ENCODE measurements around the gene FHIT. TPM values are rescaled to one million over a fixed set of nuclear protein-coding genes. Genes with fewer than 3 reads are reported as not detected.

The FHIT gene
- total RNA-seq, 1 experiment from 2014 or later: 3.6 TPM

- TF ChIP-seq EZH2 (IDR thresholded peaks at IDR 0.05; ENCODE audit: low read length, unreplicated experiment) (no peak), EZH2phosphoT487 (IDR thresholded peaks at IDR 0.05; ENCODE audit: borderline replicate concordance, low read length) (no peak)
- TF ChIP-seq, protein P1, sequence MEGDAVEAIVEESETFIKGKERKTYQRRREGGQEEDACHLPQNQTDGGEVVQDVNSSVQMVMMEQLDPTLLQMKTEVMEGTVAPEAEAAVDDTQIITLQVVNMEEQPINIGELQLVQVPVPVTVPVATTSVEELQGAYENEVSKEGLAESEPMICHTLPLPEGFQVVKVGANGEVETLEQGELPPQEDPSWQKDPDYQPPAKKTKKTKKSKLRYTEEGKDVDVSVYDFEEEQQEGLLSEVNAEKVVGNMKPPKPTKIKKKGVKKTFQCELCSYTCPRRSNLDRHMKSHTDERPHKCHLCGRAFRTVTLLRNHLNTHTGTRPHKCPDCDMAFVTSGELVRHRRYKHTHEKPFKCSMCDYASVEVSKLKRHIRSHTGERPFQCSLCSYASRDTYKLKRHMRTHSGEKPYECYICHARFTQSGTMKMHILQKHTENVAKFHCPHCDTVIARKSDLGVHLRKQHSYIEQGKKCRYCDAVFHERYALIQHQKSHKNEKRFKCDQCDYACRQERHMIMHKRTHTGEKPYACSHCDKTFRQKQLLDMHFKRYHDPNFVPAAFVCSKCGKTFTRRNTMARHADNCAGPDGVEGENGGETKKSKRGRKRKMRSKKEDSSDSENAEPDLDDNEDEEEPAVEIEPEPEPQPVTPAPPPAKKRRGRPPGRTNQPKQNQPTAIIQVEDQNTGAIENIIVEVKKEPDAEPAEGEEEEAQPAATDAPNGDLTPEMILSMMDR (conservative IDR thresholded peaks at IDR 0.05; ENCODE audit: low read depth, low read length): no peak
- Histone ChIP-seq H3K36me3 (ENCODE audit: low read depth, low read length) (no peaks in the 10 kb centered on the region), H3F3A (ENCODE audit: low read length, unreplicated experiment) (no peaks in the 10 kb centered on the region), H3K9ac (ENCODE audit: low read length) (no peak overlapping the region), H3K79me2 (ENCODE audit: low read length) (no peaks in the 10 kb centered on the region), H3K4me2 (ENCODE audit: low read length) (no peak overlapping the region), H3K4me1 (ENCODE audit: insufficient read depth, low read length) (no peaks in the 10 kb centered on the region), H3K27me3 (ENCODE audit: low read length) (no peaks in the 10 kb centered on the region), H3K4me3 (ENCODE audit: low read length) (no peak overlapping the region), H3K9me2 (replicated peaks; ENCODE audit: low read length) (no peaks in the 10 kb centered on the region), H3K27ac (ENCODE audit: low read length) (no peak overlapping the region), H2AFZ (ENCODE audit: low read length) (no peak overlapping the region), H4K20me1 (ENCODE audit: low read length) (no peaks in the 10 kb centered on the region), H3K9me3 (ENCODE audit: low read length) (0 out of 2 replicates have a peak, but pooled peaks cover 4% of the 10 kb centered on the region)
- ChIA-PET POLR2A (ENCODE audit: unreplicated experiment) (no interaction called here), CTCF (no interaction called here)
- no peak for ATAC-seq
- intact Hi-C loops (cut with micrococcal nuclease): no loop called here
- no peak for DNase-seq
- no TSS peak for BruUV-seq (replicated peaks)
These were observed 826.3 kb downstream of the FHIT start for GRCh38 chr3:60424942-60425341.

GRCh38 chr3:60424034-60424433, 827.2 kb downstream of the FHIT start:
- H3F3A ChIP-seq (ENCODE audit: low read length, unreplicated experiment): no peaks in the 10 kb centered on the region
- H3K4me3 ChIP-seq (ENCODE audit: low read length): no peak overlapping the region
- no TSS peak for BruUV-seq (replicated peaks)
- TF ChIP-seq, protein P1 (conservative IDR thresholded peaks at IDR 0.05; ENCODE audit: low read depth, low read length): no peak
- TF ChIP-seq EZH2phosphoT487 (IDR thresholded peaks at IDR 0.05; ENCODE audit: borderline replicate concordance, low read length) (no peak), EZH2 (IDR thresholded peaks at IDR 0.05; ENCODE audit: low read length, unreplicated experiment) (no peak)
- no peak for DNase-seq
- no peaks in the 10 kb centered on the region for H3K27me3 ChIP-seq (ENCODE audit: low read length)
- ChIA-PET POLR2A (ENCODE audit: unreplicated experiment) (no interaction called here), CTCF (no interaction called here)
- no peaks in the 10 kb centered on the region for H4K20me1 ChIP-seq (ENCODE audit: low read length)
- H3K4me2 ChIP-seq (ENCODE audit: low read length): no peak overlapping the region
- no peaks in the 10 kb centered on the region for H3K79me2 ChIP-seq (ENCODE audit: low read length)
- no peaks in the 10 kb centered on the region for H3K9me2 ChIP-seq (replicated peaks; ENCODE audit: low read length)
- H3K27ac ChIP-seq (ENCODE audit: low read length): no peak overlapping the region
- H3K9ac ChIP-seq (ENCODE audit: low read length): no peak overlapping the region
- H3K4me1 ChIP-seq (ENCODE audit: insufficient read depth, low read length): no peaks in the 10 kb centered on the region
- no peaks in the 10 kb centered on the region for H3K36me3 ChIP-seq (ENCODE audit: low read depth, low read length)
- H3K9me3 ChIP-seq (ENCODE audit: low read length): 0 out of 2 replicates have a peak, but pooled peaks cover 4% of the 10 kb centered on the region
- H2AFZ ChIP-seq (ENCODE audit: low read length): no peak overlapping the region
- intact Hi-C loops (cut with micrococcal nuclease): no loop called here
- no peak for ATAC-seq

GRCh38 chr3:60423556-60423955, 827.7 kb downstream of the FHIT start:
- intact Hi-C loops (cut with micrococcal nuclease): no loop called here
- no peaks in the 10 kb centered on the region for H3K79me2 ChIP-seq (ENCODE audit: low read length)
- ChIA-PET POLR2A (ENCODE audit: unreplicated experiment) (no interaction called here), CTCF (no interaction called here)
- no peaks in the 10 kb centered on the region for H3K27me3 ChIP-seq (ENCODE audit: low read length)
- no peak overlapping the region for H3K27ac ChIP-seq (ENCODE audit: low read length)
- no peaks in the 10 kb centered on the region for H3K4me1 ChIP-seq (ENCODE audit: insufficient read depth, low read length)
- no peak for TF ChIP-seq EZH2phosphoT487 (IDR thresholded peaks at IDR 0.05; ENCODE audit: borderline replicate concordance, low read length)
- TF ChIP-seq, protein P1 (conservative IDR thresholded peaks at IDR 0.05; ENCODE audit: low read depth, low read length): no peak
- H3F3A ChIP-seq (ENCODE audit: low read length, unreplicated experiment): no peaks in the 10 kb centered on the region
- H3K4me2 ChIP-seq (ENCODE audit: low read length): no peak overlapping the region
- no peaks in the 10 kb centered on the region for H3K9me2 ChIP-seq (replicated peaks; ENCODE audit: low read length)
- H3K36me3 ChIP-seq (ENCODE audit: low read depth, low read length): no peaks in the 10 kb centered on the region
- no peak overlapping the region for H2AFZ ChIP-seq (ENCODE audit: low read length)
- no TSS peak for BruUV-seq (replicated peaks)
- 0 out of 2 replicates have a peak, but pooled peaks cover 2% of the 10 kb centered on the region for H3K9me3 ChIP-seq (ENCODE audit: low read length)
- ATAC-seq (no peak), DNase-seq (no peak)
- no peak overlapping the region for H3K4me3 ChIP-seq (ENCODE audit: low read length)
- H4K20me1 ChIP-seq (ENCODE audit: low read length): no peaks in the 10 kb centered on the region
- no peak overlapping the region for H3K9ac ChIP-seq (ENCODE audit: low read length)

Measured in PC-3 (cell line).